Glomerular visceral epithelial cell (primary cell): Measurements from ENCODE around the gene PRLH.

Experiments used
- DNase-seq: peaks from one replicate; pipeline ENCODE4 v3.0.0-alpha.2; 2016; ENCODE audit errors: extremely low spot score

The PRLH gene

DNA sequence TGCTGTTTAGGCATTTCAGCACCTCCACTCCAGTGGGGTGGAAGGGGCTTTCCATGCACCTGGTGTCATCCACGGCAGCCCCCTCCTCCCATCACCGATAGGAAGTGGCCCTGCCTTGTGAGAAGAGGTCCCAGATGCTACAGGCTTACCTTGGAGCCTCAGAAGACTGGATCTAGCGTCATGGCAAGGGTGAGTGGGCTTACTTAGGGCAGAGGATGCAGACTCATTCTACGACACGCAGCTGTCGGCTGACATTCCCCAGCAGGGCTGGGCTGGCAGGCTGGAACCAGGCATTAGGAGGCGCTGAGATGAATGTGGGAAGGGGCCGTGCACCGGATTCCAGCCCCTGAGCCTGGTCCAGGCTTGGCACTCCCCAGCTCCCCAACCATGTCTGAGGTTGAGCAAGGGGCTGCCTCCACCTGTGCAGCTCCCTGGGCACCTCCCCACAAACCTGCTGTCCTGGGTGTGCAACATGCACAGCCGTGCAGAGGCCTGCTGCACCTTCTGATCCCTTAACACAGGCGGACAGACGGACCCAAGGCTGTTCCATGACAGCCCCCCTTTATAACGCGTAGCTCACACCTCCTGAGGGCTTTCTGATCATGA lies 1.7 kb upstream of the PRLH start:
- DNase-seq, result no peak

DNA sequence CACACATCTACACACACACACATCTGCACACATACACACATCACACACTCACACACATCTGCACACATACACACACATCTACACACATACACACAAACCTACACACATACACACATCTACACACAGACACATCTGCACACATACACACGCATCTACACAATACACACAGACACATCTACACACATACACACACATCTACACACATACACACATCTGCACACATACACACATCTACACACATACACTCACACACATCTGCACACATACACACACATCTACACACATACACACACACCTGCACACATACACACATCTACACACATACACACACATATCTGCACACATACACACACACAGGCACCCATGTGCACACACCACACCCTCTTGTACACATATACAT lies 400 bp upstream of the PRLH start:
- DNase-seq, result no peak

DNA sequence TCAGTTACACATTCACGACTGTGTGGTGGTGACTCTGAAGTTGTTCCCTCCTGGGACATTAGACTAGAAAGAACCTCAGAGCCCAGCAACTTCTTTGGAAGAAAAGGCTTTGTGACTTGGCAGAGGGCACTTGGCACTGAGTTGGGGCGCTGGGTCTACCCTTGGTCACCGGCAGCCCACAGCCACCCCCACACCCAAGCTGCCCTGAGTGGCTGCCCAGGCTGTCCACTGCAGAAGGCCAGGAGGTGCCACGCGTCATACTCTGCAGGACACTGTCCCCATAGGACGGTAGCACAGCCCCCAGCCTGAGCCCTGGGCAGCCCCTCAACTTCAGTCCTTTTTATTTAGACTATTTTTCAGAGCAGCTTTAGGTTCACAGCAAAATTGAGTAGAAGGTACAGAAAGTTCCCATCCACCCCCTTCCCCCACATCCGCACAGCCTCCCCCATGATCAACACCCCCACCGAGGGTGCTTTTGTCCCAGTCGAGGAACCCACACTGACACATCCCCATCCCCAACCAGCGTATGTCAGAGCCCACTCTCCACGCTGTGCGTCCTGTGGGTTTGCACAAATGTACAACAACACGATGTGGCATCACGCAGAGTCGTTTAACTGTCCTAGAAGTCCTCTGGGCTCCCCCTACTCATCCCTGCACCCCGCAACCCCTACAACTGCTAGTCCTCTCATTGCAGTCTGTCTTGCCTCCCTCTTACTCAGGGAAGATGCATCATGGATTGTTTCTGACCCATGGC lies 1.1 kb downstream of the PRLH start:
- DNase-seq, result no peak

- DNase-seq, result no peak
These were observed 1.8 kb downstream of the PRLH start for GRCh38 chr2:237568121-237568660.

DNA sequence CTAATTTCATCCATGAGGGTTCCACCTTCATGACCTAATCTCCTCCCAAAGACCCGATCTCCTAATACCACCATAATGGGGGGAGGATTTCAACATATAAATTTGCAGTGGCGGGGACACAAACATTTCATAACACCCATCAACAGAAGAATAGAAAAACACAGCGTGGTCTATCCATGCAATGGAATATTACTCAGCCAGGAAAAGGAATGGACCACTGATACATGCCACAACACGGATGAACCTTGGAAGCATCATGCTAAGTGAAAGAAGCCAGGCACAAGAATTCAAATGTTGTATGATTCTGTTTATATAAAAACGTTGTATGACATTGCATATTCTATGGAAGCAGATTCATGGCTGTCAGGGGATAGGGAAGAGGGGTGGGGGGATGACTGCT lies 2.7 kb downstream of the PRLH start:
- DNase-seq, result no peak

DNA sequence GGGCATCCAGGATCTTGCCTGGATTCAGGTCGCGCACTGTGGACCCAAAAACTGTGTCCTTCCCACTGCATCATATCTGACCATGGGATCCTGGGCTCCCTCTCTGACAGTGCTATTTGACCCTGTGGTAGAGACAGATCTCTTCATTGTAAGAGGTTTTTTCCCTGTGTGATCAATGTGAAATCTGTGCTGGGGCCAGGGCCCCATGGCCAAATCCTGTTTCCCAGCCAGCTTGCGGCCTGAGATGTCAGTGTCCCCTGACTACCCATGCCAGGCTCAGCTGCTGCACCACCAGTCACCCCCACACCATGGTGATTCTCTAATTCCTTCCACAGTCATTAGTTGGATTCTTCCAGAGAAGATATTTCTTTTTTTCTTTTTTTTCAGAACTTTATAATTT lies 3.5 kb downstream of the PRLH start:
- DNase-seq, result no peak

- DNase-seq, result no peak
These were observed 4.5 kb downstream of the PRLH start for GRCh38 chr2:237570776-237571335.

DNA sequence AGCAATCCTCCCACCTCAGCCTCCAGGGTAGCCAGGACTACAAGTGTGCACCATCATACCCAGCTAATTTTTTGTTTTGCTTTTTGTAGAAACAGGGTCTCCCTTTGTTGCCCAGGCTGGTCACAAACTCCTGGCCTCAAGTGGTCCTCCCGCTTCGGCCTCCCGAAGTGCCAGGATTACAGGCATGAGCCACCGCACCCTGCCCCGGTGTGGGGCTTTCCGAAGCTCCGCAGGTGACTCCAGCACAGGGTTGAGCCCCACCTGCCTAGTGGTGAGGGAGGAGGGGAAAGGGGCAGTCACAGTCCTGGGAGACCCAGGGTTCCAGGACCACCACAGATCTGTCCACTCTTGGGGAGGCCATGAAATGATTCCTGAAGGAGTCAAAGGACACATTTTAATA lies 5.2 kb downstream of the PRLH start:
- DNase-seq, result no peak

- DNase-seq, result peak; percentile 92
These were observed 5.8 kb downstream of the PRLH start for GRCh38 chr2:237572021-237572741.

DNA sequence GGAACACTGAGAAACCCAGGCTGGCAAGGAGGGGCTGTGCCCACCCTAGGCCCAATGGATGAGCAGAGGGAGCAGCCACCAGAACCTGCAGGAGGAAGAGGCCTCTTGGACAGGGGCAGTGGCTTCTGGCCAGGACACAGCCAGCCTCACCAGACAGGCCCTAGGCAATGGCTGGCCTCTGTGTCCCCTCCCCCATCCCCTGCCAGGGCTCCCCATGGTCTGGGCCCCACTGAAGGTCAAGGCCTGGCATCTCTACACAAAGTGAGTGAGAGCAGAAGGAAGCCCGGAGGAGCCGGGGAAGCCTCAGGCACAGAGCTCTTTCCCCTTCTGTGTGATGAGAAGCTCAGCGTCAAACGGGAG lies 6.3 kb downstream of the PRLH start:
- DNase-seq, result no peak

DNA sequence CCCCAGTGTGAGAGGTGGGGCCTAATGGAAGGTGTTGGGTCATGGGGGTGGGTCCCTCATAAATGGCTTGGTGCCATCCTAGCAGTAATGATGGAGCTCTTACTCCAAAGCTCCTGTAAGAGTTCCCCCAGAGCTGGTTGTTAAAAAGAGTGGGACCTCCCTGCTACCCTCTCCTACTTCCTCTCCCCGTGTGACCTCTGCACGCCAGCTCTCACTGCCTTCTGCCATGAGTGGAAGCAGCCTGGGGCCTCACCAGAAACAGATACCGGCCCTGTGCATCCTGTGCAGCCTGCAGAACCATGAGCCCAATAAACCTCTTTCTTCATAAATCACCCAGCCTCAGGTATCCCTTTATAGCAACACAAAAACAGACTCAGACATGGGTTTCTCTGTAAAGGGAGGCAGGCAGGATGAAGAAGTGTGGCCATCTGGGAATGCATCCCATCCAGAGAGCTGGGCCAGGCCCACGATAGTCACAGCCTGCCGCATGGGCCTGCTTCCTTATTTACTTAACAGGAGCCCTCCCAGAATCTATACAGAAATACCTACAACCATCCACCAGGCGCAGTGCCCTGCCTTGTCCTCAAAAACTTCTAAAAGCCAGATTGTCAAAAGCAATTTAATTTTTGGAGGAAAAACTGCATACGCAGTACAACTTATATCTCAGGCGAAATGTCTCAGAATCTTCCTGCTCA lies 7.5 kb downstream of the PRLH start:
- DNase-seq, result no peak

- no peak for DNase-seq
These were observed 8.1 kb downstream of the PRLH start for GRCh38 chr2:237574467-237574866.

GRCh38 chr2:237574894-237575868 lies 8.8 kb downstream of the PRLH start:
- DNase-seq, result no peak

- no peak for DNase-seq
These were observed 9.8 kb downstream of the PRLH start for GRCh38 chr2:237575869-237576862.

GRCh38 chr2:237576974-237577373 lies 10.6 kb downstream of the PRLH start:
- DNase-seq, result no peak

GRCh38 chr2:237577458-237577857 lies 11.1 kb downstream of the PRLH start:
- no peak for DNase-seq

GRCh38 chr2:237577956-237578870 lies 11.8 kb downstream of the PRLH start:
- DNase-seq, result no peak

- no peak for DNase-seq
These were observed 15.0 kb downstream of the PRLH start for GRCh38 chr2:237581326-237581725.
